ENCODE results near the gene DUSP1. TPM values are rescaled to one million over a fixed set of nuclear protein-coding genes. Genes with fewer than 3 reads are reported as not detected.

Gene DUSP1
- total and polyA plus RNA-seq, 7 donors = 99.9 to 1,033 (median 449) TPM

- TF ChIP-seq POLR2AphosphoS5 (IDR thresholded peaks at IDR 0.05) (no peak), POLR2A (IDR thresholded peaks at IDR 0.05) (no peak), EP300 (IDR thresholded peaks at IDR 0.05) (no peak)
- TF ChIP-seq, protein P1, sequence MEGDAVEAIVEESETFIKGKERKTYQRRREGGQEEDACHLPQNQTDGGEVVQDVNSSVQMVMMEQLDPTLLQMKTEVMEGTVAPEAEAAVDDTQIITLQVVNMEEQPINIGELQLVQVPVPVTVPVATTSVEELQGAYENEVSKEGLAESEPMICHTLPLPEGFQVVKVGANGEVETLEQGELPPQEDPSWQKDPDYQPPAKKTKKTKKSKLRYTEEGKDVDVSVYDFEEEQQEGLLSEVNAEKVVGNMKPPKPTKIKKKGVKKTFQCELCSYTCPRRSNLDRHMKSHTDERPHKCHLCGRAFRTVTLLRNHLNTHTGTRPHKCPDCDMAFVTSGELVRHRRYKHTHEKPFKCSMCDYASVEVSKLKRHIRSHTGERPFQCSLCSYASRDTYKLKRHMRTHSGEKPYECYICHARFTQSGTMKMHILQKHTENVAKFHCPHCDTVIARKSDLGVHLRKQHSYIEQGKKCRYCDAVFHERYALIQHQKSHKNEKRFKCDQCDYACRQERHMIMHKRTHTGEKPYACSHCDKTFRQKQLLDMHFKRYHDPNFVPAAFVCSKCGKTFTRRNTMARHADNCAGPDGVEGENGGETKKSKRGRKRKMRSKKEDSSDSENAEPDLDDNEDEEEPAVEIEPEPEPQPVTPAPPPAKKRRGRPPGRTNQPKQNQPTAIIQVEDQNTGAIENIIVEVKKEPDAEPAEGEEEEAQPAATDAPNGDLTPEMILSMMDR (IDR thresholded peaks at IDR 0.05) = no peak
- H3K4me1 ChIP-seq = peaks cover 0 to 17% (median 13%) of the 10 kb centered on the region in 4 donors
- intact Hi-C loops (cut with DNase I) = no loop called here
- no peaks in the 10 kb centered on the region for H3K9me3 ChIP-seq
- H3K27ac ChIP-seq = peak overlapping the region in 2 of 4 donors; percentile 2 to 51
- H3K4me3 ChIP-seq = no peak overlapping the region
- no peaks in the 10 kb centered on the region for H3K27me3 ChIP-seq
- no peaks in the 10 kb centered on the region for H3K36me3 ChIP-seq
- WGBS, 2 donors = 70 to 78% methylated on average over 12 of the region's 12 CpGs
- DNase-seq = no peak
These were observed 48.6 kb downstream of the DUSP1 start for GRCh38 chr5:172722327-172722815.

DNA sequence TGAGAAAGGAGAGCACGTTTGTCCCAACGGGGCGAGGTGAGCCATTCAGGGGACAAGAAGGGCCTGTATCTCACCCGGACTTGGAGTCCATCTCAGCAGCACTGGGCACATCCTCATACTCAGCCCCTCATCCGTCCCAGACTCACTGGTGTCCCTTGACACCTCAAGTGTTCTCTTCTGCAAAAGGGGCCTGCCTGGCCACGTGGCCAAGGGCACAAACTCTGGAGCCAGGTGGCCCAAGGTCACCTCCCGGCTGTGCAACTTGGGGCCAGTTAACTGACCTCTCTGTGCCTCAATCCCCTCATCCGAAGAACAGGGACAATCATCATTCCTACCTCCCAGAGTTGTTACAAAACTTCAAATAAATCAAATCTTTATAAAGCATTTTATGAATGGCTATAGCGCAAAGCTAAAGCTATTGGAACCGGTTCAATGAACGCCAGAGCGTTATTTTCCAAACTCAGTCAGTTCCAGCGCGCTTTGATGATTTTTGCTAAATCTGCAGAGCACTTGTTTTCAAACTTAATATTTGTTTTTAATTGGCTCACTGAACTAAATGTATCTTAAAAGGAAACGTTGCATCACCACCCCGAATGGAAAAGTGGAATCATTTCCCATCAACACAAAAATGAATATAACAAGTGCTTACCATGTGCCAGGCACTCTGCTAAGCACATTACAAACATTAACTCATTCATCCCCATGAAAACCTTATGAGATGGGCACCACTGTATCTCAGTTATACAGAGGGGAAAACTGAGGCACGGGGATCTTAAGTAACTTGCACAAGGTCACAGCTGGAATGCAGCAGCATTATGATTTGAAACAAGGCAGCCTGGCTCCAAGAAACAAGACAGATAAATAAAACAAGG lies 49.3 kb downstream of the DUSP1 start:
- intact Hi-C loops (cut with DNase I) = no loop called here
- H3K27ac ChIP-seq = peak overlapping the region in 3 of 4 donors; percentile 2 to 51 (median 36)
- H3K4me3 ChIP-seq = no peak overlapping the region
- no peaks in the 10 kb centered on the region for H3K9me3 ChIP-seq
- H3K4me1 ChIP-seq = peaks cover 0 to 24% (median 16%) of the 10 kb centered on the region in 4 donors
- 38 to 65% methylated on average over 17 of the region's 17 CpGs for WGBS, 2 donors
- DNase-seq = no peak
- H3K27me3 ChIP-seq = no peaks in the 10 kb centered on the region
- TF ChIP-seq POLR2AphosphoS5 (IDR thresholded peaks at IDR 0.05) = peak; percentile 63 to 88 (median 70)
- TF ChIP-seq, protein P1 (IDR thresholded peaks at IDR 0.05) = no peak
- no peak for TF ChIP-seq POLR2A (IDR thresholded peaks at IDR 0.05)
- TF ChIP-seq EP300 (IDR thresholded peaks at IDR 0.05) = peak in 2 of 4 donors; percentile 77 to 84
- H3K36me3 ChIP-seq = no peaks in the 10 kb centered on the region

- H3K4me3 ChIP-seq = no peak overlapping the region
- H3K27me3 ChIP-seq = no peaks in the 10 kb centered on the region
- DNase-seq = no peak
- no peaks in the 10 kb centered on the region for H3K9me3 ChIP-seq
- H3K4me1 ChIP-seq = peaks cover 0 to 27% (median 18%) of the 10 kb centered on the region in 4 donors
- no peaks in the 10 kb centered on the region for H3K36me3 ChIP-seq
- TF ChIP-seq EP300 (IDR thresholded peaks at IDR 0.05) (no peak), POLR2AphosphoS5 (IDR thresholded peaks at IDR 0.05) (no peak), POLR2A (IDR thresholded peaks at IDR 0.05) (no peak)
- TF ChIP-seq, protein P1 (IDR thresholded peaks at IDR 0.05) = no peak
- peak overlapping the region in 1 of 4 donors; percentile 51 for H3K27ac ChIP-seq
- intact Hi-C loops (cut with DNase I) = no loop called here
- 77 to 78% methylated on average over 5 of the region's 5 CpGs for WGBS, 2 donors
These were observed 50.3 kb downstream of the DUSP1 start for GRCh38 chr5:172720655-172721054.

DNA sequence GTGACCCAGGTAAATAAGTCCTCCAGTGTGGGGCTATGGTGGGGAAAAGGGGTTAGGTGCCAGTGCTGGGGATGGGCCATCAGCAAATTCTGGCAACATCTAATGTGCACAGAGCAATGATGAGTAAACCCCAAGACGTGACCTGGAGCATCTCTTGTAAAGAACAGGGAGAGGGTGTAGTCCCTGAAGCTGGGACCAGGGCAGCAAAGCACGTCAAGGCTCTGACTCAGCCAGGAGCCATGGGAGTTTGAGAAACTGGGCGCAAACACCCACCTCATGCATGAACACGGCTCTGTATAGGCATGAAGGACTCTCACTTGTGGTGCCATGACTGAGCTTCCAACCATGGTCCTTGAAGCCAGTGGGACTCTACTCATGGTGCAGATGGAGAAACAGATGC lies 51.8 kb downstream of the DUSP1 start:
- H3K4me1 ChIP-seq = peaks cover 0 to 39% (median 28%) of the 10 kb centered on the region in 4 donors
- 88 to 92% methylated on average over 4 of the region's 4 CpGs for WGBS, 2 donors

More for the DNA sequence above, 51.8 kb downstream of the DUSP1 start:
- TF ChIP-seq EP300 (IDR thresholded peaks at IDR 0.05) = no peak
- no peak for TF ChIP-seq POLR2A (IDR thresholded peaks at IDR 0.05)
- TF ChIP-seq POLR2AphosphoS5 (IDR thresholded peaks at IDR 0.05) = no peak
- TF ChIP-seq, protein P1 (IDR thresholded peaks at IDR 0.05) = no peak
- Histone ChIP-seq H3K27me3 (no peaks in the 10 kb centered on the region), H3K27ac (no peak overlapping the region), H3K36me3 (no peaks in the 10 kb centered on the region), H3K4me3 (no peak overlapping the region), H3K9me3 (no peaks in the 10 kb centered on the region)
- intact Hi-C loops (cut with DNase I) = loop anchor here (10.0 kb wide), 1 partner anchor 426 kb away; the partner anchor contains the start of gene BNIP1
- DNase-seq = no peak
